H1 (cell line): ENCODE data around the gene ALDH3B1. TPM values are rescaled to one million over a fixed set of nuclear protein-coding genes. Genes with fewer than 3 reads are reported as not detected.
"Not testable (repeated sequence)": the region's sequence is repeated elsewhere in the genome, so short reads cannot be mapped to it uniquely, and the experiment has no call there.

Source experiments
- CTCF ChIA-PET: fragments of 300-600 bp; sonication (Branson Sonifier 250); formaldehyde crosslinking; loops from one replicate; lab custom pipeline; 2021; ENCODE audit not compliant: partially characterized antibody; lab: Charles Lee
- POLR2A ChIA-PET: fragments of 300-600 bp; sonication (Branson Sonifier 250); formaldehyde crosslinking; loops from one replicate; lab custom pipeline; 2021; ENCODE audit warnings: inconsistent platforms; ENCODE audit not compliant: partially characterized antibody; lab: Charles Lee
- DNase-seq, 2 experiments: peaks; one replicate each; pipeline versions ENCODE4 v3.0.0 to v3.0.0-alpha.2; 2010 to 2022; ENCODE audit warnings: low spot score in 2 of 2, low read depth in 1 of 2, mixed read lengths in 1 of 2
- FAIRE-seq: peaks from 2 replicates; lab custom pipeline; 2011; peaks lifted over from hg19 to GRCh38; lab: Jason Lieb, UNC
- H2AFZ ChIP-seq: 2 replicates; pipeline ENCODE4 v1.8.1; 2012; ENCODE audit warnings: low read length, inconsistent platforms
- H2AK5ac ChIP-seq: 2 replicates; pipeline ENCODE4 v1.6.1; 2013; ENCODE audit warnings: low read depth, low read length
- H2BK120ac ChIP-seq: replicated peaks from 2 replicates; pipeline ENCODE3; 2013; ENCODE audit warnings: low read depth, low read length, inconsistent platforms
- H2BK12ac ChIP-seq: 2 replicates; pipeline ENCODE4 v1.6.1; 2013; ENCODE audit warnings: low read depth, low read length
- H2BK15ac ChIP-seq: 2 replicates; pipeline ENCODE4 v1.6.1; 2013; ENCODE audit warnings: low read length
- H2BK20ac ChIP-seq: 2 replicates; pipeline ENCODE4 v1.6.1; 2013; ENCODE audit warnings: low read length
- H2BK5ac ChIP-seq: 2 replicates; pipeline ENCODE4 v1.6.1; 2013; ENCODE audit warnings: low read depth, low read length
- H3K14ac ChIP-seq: 2 replicates; pipeline ENCODE4 v1.6.1; 2013; ENCODE audit warnings: inconsistent platforms; ENCODE audit not compliant: insufficient read length
- H3K18ac ChIP-seq: 2 replicates; pipeline ENCODE4 v1.6.1; 2013; ENCODE audit warnings: low read length; ENCODE audit errors: extremely low read depth
- H3K23ac ChIP-seq: 2 replicates; pipeline ENCODE4 v1.6.1; 2013; ENCODE audit warnings: inconsistent platforms; ENCODE audit not compliant: insufficient read length
- H3K23me2 ChIP-seq: 2 replicates; pipeline ENCODE4 v1.6.1; 2013; ENCODE audit warnings: low read depth, low read length
- H3K27ac ChIP-seq: 2 replicates; pipeline ENCODE4 v1.6.1; 2011; ENCODE audit warnings: low read depth, low read length, inconsistent platforms
- H3K27me3 ChIP-seq, 4 experiments: replicated peaks in 1 of 4; 1 replicate in 1 of 4; 2 replicates in 3 of 4; pipeline versions ENCODE4 v1.6.1 to v1.8.1; 2011 to 2013; ENCODE audit warnings: low read length in 3 of 4, mild to moderate bottlenecking in 3 of 4, inconsistent platforms in 2 of 4, mixed read lengths in 2 of 4, moderate library complexity in 1 of 4; ENCODE audit not compliant: control insufficient read depth in 3 of 4, insufficient read depth in 3 of 4; ENCODE audit errors: extremely low read depth in 1 of 4
- H3K36me3 ChIP-seq, 4 experiments: 2 replicates each; pipeline versions ENCODE4 v1.6.1 to v1.8.1; 2011 to 2013; ENCODE audit warnings: mild to moderate bottlenecking in 4 of 4, low read length in 3 of 4, moderate library complexity in 2 of 4, control low read depth in 1 of 4, inconsistent platforms in 1 of 4; ENCODE audit not compliant: insufficient read depth in 4 of 4, control insufficient read depth in 2 of 4
- H3K4ac ChIP-seq: replicated peaks from 2 replicates; pipeline ENCODE3; 2013; ENCODE audit warnings: low read length, low read depth, mixed read lengths, inconsistent platforms; ENCODE audit not compliant: insufficient read length
- H3K4me1 ChIP-seq, 4 experiments: replicated peaks in 1 of 4; 1 replicate in 1 of 4; 2 replicates in 3 of 4; pipeline versions ENCODE4 v1.6.1 to v1.8.1; 2011 to 2013; ENCODE audit warnings: low read length in 3 of 4, inconsistent platforms in 2 of 4, mixed read lengths in 1 of 4; ENCODE audit not compliant: insufficient read depth in 4 of 4, control insufficient read depth in 3 of 4
- H3K4me2 ChIP-seq, 2 experiments: 2 replicates each; pipeline versions ENCODE4 v1.6.1 to v1.8.1; 2011 to 2013; ENCODE audit warnings: low read depth in 2 of 2, low read length in 2 of 2, control low read depth in 1 of 2, inconsistent platforms in 1 of 2, mild to moderate bottlenecking in 1 of 2; ENCODE audit not compliant: insufficient read depth in 1 of 2
- H3K4me3 ChIP-seq, 4 experiments: fragments of 200-600, 300-600 bp in 1 of 4; sonication (generic), shearing (Covaris generic), sonication (Bioruptor Twin) in 1 of 4; 2 replicates each; pipeline versions ENCODE4 v1.5.1 to v1.8.1; 2011 to 2016; ENCODE audit warnings: low read length in 4 of 4, low read depth in 3 of 4, control low read depth in 2 of 4, inconsistent platforms in 2 of 4, mild to moderate bottlenecking in 2 of 4, mixed read lengths in 1 of 4, moderate library complexity in 1 of 4; ENCODE audit not compliant: insufficient read depth in 2 of 4; ENCODE audit errors: extremely low read depth in 1 of 4
- H3K56ac ChIP-seq: replicated peaks from 2 replicates; pipeline ENCODE3; 2013; ENCODE audit warnings: low read depth, mild to moderate bottlenecking, mixed read lengths, low read length, inconsistent platforms; ENCODE audit not compliant: insufficient read length
- H3K79me1 ChIP-seq: 2 replicates; pipeline ENCODE4 v1.6.1; 2013; ENCODE audit warnings: low read depth, low read length, control low read depth
- H3K79me2 ChIP-seq, 2 experiments: 2 replicates each; pipeline versions ENCODE4 v1.6.1 to v1.8.1; 2012 to 2013; ENCODE audit warnings: low read length in 2 of 2, mild to moderate bottlenecking in 2 of 2, inconsistent platforms in 1 of 2; ENCODE audit not compliant: insufficient read depth in 2 of 2, control insufficient read depth in 1 of 2
- H3K9ac ChIP-seq, 4 experiments: replicated peaks in 1 of 4; 1 replicate in 1 of 4; 2 replicates in 3 of 4; pipeline versions ENCODE4 v1.6.1 to v1.8.1; 2011 to 2013; ENCODE audit warnings: low read depth in 3 of 4, low read length in 3 of 4, control low read depth in 2 of 4, mild to moderate bottlenecking in 2 of 4, moderate library complexity in 2 of 4, inconsistent platforms in 1 of 4; ENCODE audit errors: extremely low read depth in 1 of 4
- H3K9me3 ChIP-seq, 2 experiments: 2 replicates each; pipeline versions ENCODE4 v1.6.1 to v1.8.1; 2012 to 2013; ENCODE audit warnings: mild to moderate bottlenecking in 2 of 2, moderate library complexity in 2 of 2, control low read depth in 1 of 2, inconsistent platforms in 1 of 2, low read depth in 1 of 2, low read length in 1 of 2, mixed read lengths in 1 of 2; ENCODE audit not compliant: insufficient read depth in 2 of 2
- H4K20me1 ChIP-seq, 2 experiments: replicated peaks in 1 of 2; 2 replicates each; pipeline versions ENCODE3 to v1.8.1; 2011 to 2013; ENCODE audit warnings: inconsistent platforms in 2 of 2, low read length in 2 of 2, mild to moderate bottlenecking in 1 of 2; ENCODE audit not compliant: insufficient read depth in 2 of 2, control insufficient read depth in 1 of 2
- H4K5ac ChIP-seq: 2 replicates; pipeline ENCODE4 v1.6.1; 2013; ENCODE audit warnings: low read length, low read depth, mixed read lengths, inconsistent platforms; ENCODE audit not compliant: insufficient read length
- H4K8ac ChIP-seq: 2 replicates; pipeline ENCODE4 v1.8.0; 2013; ENCODE audit warnings: mild to moderate bottlenecking, moderate library complexity, low read length, inconsistent platforms; ENCODE audit not compliant: insufficient read depth; ENCODE audit errors: extremely low read depth
- H4K91ac ChIP-seq: replicated peaks from 2 replicates; pipeline ENCODE3; 2013; ENCODE audit warnings: low read length, mixed read lengths, inconsistent platforms; ENCODE audit not compliant: insufficient read length
- WGBS, 2 experiments: shearing (Covaris generic) in 1 of 2; methylation state at CpG; one replicate each; pipeline versions ENCODE4 v1.1.6 to v1.1.7; 2013 to 2015; ENCODE audit warnings: low lambda C conversion rate in 2 of 2, mixed read lengths in 2 of 2, inconsistent platforms in 1 of 2, low coverage in 1 of 2, missing lambda C conversion rate in 1 of 2; ENCODE audit not compliant: insufficient replicate concordance in 2 of 2, insufficient coverage in 1 of 2, insufficient read length in 1 of 2; ENCODE audit errors: extremely low coverage in 1 of 2, missing lambda C conversion rate in 1 of 2; 5-methylcytosine and 5-hydroxymethylcytosine counted together
- polyA plus RNA-seq, 7 experiments: library from polyadenylated mRNA; depleted of rRNA in 3 of 7; stranded (reverse) in 5 of 7; unstranded in 2 of 7; fragments of >200 nt in 5 of 7; fragments of 200-250 nt in 2 of 7; gene quantifications; 1 replicate in 5 of 7; 2 replicates in 1 of 7; 4 replicates in 1 of 7; pipeline versions ENCODE4 v1.2.1 to v1.2.3, GENCODE V29; 2011 to 2013; ENCODE audit warnings: missing spikeins in 2 of 7, mixed read lengths in 2 of 7
- total RNA-seq: library from RNA; stranded (reverse); fragmentation: NEBNext Ultra II Directional; extraction: Animal tissue kit (Norgen Biotek cat#: 25700); gene quantifications from 2 replicates; pipeline ENCODE4 v1.2.1, GENCODE V29; 2021

ALDH3B1 gene
- total and polyA plus RNA-seq, 2 of the 8 experiments (the other 6 are each of a cell fraction or from before 2014, with no cell fraction given): 0.32 to 0.47 TPM

DNA sequence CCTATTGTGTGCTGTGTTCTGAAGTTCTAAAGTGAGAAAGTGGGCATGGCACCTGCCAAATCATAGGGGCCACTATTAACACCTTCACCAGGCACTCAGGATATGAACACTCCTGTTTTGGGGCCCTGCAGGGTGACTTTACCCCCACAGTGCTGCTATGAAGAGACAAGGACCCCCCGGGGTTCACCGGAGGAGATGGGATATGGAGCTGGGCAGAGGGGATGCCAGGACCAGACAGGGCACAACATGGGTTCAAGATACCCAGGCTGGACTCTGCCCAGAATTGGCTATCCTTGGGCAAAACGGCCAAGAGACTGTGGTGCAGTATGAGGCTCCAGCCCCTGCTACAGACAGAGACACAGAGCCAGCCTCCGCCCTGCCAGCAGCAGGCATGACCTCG is 15.7 kb upstream of the ALDH3B1 start:
- H3K18ac ChIP-seq, FAIRE-seq, H3K4me3 ChIP-seq, H4K20me1 ChIP-seq, H2BK120ac ChIP-seq, H3K14ac ChIP-seq, H2BK5ac ChIP-seq, H3K9ac ChIP-seq, H3K4ac ChIP-seq, H2BK15ac ChIP-seq, H2AFZ ChIP-seq, H4K91ac ChIP-seq, H2AK5ac ChIP-seq, H3K27ac ChIP-seq, POLR2A ChIA-PET, H3K23me2 ChIP-seq, H4K8ac ChIP-seq, H3K23ac ChIP-seq, H4K5ac ChIP-seq, DNase-seq, H2BK12ac ChIP-seq, H3K9me3 ChIP-seq, H3K27me3 ChIP-seq, H3K79me2 ChIP-seq, H2BK20ac ChIP-seq, H3K56ac ChIP-seq, H3K36me3 ChIP-seq, H3K4me2 ChIP-seq, H3K79me1 ChIP-seq: not testable (repeated sequence)
- peaks cover 0 to 11% (median 8%) of the 10 kb centered on the region in 4 experiments; a peak in 5 of 7 replicates for H3K4me1 ChIP-seq
- CTCF ChIA-PET: interaction anchor here (0.5 to 2.3 kb wide), 16 partner anchors 8 to 346 kb away, joined by 3 to 13 read pairs (median 3); partner anchors contain the start of gene ALDH3B1
- WGBS, 2 experiments: 92% methylated on average over 5 of the region's 5 CpGs; no CpG with 5 or more reads in 1 of the 2 experiments

DNA sequence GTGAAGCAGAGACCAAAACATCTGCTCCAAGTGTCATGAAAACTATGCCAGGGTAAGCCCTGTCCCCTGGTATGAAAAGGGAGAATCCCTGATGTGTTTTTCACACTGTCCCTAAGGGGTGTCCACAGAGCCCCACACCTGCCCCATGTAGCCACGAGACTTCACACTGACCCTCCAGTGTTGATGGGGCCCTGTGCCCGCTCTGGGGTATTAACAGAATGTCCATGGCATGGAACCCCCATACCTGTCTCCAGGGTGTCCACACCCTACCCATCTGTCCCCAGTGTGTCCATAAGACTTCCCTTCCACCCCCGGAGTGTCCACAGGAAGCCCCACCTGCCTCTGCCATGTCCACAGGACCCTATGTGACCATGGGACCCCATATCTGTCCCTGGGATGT is 15.0 kb upstream of the ALDH3B1 start:
- H4K91ac ChIP-seq, H2BK12ac ChIP-seq, H3K9ac ChIP-seq, H3K18ac ChIP-seq, H2AFZ ChIP-seq, H2BK20ac ChIP-seq, H3K23ac ChIP-seq, H3K14ac ChIP-seq, H2BK120ac ChIP-seq, H3K56ac ChIP-seq, H3K9me3 ChIP-seq, FAIRE-seq, H3K4me2 ChIP-seq, H4K8ac ChIP-seq, H2AK5ac ChIP-seq, H3K79me2 ChIP-seq, H3K27ac ChIP-seq, H2BK15ac ChIP-seq, H3K36me3 ChIP-seq, H2BK5ac ChIP-seq, H4K20me1 ChIP-seq, H3K4me3 ChIP-seq, H3K23me2 ChIP-seq, H3K4ac ChIP-seq, H4K5ac ChIP-seq, POLR2A ChIA-PET, H3K79me1 ChIP-seq, H3K27me3 ChIP-seq, DNase-seq: not testable (repeated sequence)
- CTCF ChIA-PET: interaction anchor here (1.8 kb wide), 1 partner anchor 10 kb away, joined by 4 read pairs; no protein-coding TSS in a partner anchor
- H3K4me1 ChIP-seq: peaks cover 0 to 11% (median 8%) of the 10 kb centered on the region in 4 experiments; a peak in 5 of 7 replicates
- 90% methylated on average over 3 of the region's 3 CpGs; no CpG with 5 or more reads in 1 of the 2 experiments for WGBS, 2 experiments
